ENCODE data around the gene ZNF385C. TPM values are rescaled to one million over a fixed set of nuclear protein-coding genes. Genes with fewer than 3 reads are reported as not detected.

The ZNF385C gene
- total RNA-seq, 4 donors from 2014 or later: 0.53 to 1.3 TPM; not detected in 2

DNA sequence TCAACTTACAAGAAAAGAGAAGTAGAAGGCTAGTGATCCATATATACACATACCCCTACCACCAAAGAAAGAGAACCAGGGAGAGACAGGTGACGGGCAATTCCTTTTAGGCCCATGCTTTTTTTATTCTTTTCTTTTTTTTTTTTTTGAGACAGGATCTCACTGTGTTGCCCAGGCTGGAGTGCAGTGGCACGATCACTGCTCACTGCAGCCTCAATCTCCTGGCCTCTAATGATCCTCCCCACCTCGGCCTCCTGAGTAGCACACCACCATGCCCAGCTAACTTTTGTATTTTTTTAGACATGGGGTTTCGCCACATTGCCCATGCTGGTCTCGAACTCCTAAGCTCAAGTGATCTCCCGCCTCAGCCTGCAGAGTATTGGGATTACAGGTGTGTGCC, 29.1 kb upstream of the ZNF385C start:
- Histone ChIP-seq H3K27ac (no peak overlapping the region), H3K36me3 (peaks cover 0 to 65% (median 2%) of the 10 kb centered on the region in 3 donors), H3K4me1 (peaks cover 0 to 29% (median 5%) of the 10 kb centered on the region in 4 donors), H3K4me3 (no peak overlapping the region), H3K27me3 (no peaks in the 10 kb centered on the region), H3K9me3 (no peaks in the 10 kb centered on the region)
- TF ChIP-seq, protein P1, sequence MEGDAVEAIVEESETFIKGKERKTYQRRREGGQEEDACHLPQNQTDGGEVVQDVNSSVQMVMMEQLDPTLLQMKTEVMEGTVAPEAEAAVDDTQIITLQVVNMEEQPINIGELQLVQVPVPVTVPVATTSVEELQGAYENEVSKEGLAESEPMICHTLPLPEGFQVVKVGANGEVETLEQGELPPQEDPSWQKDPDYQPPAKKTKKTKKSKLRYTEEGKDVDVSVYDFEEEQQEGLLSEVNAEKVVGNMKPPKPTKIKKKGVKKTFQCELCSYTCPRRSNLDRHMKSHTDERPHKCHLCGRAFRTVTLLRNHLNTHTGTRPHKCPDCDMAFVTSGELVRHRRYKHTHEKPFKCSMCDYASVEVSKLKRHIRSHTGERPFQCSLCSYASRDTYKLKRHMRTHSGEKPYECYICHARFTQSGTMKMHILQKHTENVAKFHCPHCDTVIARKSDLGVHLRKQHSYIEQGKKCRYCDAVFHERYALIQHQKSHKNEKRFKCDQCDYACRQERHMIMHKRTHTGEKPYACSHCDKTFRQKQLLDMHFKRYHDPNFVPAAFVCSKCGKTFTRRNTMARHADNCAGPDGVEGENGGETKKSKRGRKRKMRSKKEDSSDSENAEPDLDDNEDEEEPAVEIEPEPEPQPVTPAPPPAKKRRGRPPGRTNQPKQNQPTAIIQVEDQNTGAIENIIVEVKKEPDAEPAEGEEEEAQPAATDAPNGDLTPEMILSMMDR (IDR thresholded peaks at IDR 0.05): no peak
- no peak for TF ChIP-seq POLR2A (IDR thresholded peaks at IDR 0.05)
- no peak for DNase-seq

DNA sequence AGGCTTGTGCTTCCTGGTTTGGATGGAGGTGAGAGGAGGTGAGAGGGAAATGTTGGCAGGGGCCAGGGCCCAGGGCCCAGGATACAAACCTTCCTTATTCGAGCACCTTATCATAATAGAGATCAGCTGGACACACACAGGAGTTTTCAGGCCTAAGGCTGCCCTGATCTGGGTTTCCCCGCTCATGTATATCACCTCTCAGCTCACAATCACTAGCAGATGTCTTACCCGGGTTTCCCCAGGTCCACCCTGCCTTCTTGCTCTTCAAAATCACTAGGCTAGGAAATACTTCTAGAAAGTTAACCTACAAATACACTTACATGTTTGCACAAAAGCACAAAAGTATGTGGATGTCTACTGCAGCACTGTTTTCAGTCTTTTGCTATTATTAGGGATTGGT, 28.6 kb upstream of the ZNF385C start:
- Histone ChIP-seq H3K4me1 (peaks cover 0 to 30% (median 2%) of the 10 kb centered on the region in 4 donors), H3K36me3 (peaks cover 0 to 62% (median 2%) of the 10 kb centered on the region in 3 donors), H3K27ac (no peak overlapping the region), H3K9me3 (no peaks in the 10 kb centered on the region), H3K4me3 (no peak overlapping the region), H3K27me3 (no peaks in the 10 kb centered on the region)
- DNase-seq: no peak
- TF ChIP-seq, protein P1 (IDR thresholded peaks at IDR 0.05): no peak
- TF ChIP-seq POLR2A (IDR thresholded peaks at IDR 0.05): no peak

DNA sequence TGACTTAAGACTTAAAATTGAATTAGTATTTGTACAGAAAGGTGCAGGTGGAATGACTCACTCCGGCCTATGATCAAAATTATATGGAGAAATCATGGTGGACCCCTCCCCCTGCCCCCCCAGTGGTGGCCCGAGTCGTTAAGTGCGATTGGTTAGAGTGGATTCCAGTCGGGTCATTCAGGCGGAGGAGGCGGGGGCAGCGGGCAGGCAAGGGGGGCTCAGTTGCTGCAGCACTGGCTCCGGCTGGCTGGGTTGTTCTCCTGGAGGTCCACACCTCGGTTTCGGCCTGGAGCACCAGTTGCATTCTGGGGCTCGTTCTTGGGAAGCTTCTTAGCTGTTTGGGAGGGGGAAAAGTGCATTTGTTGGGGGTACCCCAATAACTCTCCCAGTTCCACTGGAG, 27.3 kb upstream of the ZNF385C start:
- H3K27me3 ChIP-seq: no peaks in the 10 kb centered on the region
- H3K4me1 ChIP-seq: peaks cover 0 to 30% (median 1%) of the 10 kb centered on the region in 4 donors
- no peak for DNase-seq
- TF ChIP-seq, protein P1 (IDR thresholded peaks at IDR 0.05): no peak
- no peak for TF ChIP-seq POLR2A (IDR thresholded peaks at IDR 0.05)
- H3K27ac ChIP-seq: no peak overlapping the region
- H3K4me3 ChIP-seq: no peak overlapping the region
- no peaks in the 10 kb centered on the region for H3K9me3 ChIP-seq
- H3K36me3 ChIP-seq: peaks cover 0 to 56% (median 2%) of the 10 kb centered on the region in 3 donors

DNA sequence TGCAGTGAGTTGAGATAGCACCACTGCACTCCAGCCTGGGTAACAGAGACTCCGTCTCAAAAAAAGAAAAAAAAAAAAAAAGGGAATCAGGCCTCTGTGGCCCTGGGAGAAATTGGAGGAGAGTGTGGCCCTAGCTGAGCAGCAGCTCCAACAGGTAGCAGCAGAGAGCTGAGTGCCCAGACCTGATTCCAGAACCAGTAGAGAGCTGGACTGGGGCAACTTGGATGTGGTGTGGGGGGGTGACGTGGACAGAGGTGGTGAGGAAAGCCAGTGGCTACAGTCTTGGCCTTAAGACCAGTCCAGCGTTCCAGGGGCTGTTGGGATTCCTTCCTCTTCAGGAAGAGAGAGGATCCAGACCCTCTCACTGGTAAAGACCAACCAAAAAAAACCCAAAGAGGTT, 26.0 kb upstream of the ZNF385C start:
- H3K4me3 ChIP-seq: no peak overlapping the region
- no peak for DNase-seq
- TF ChIP-seq POLR2A (IDR thresholded peaks at IDR 0.05): no peak
- TF ChIP-seq, protein P1 (IDR thresholded peaks at IDR 0.05): no peak
- H3K27me3 ChIP-seq: no peaks in the 10 kb centered on the region
- no peak overlapping the region for H3K27ac ChIP-seq
- H3K36me3 ChIP-seq: peaks cover 0 to 43% (median 2%) of the 10 kb centered on the region in 3 donors
- H3K9me3 ChIP-seq: no peaks in the 10 kb centered on the region
- H3K4me1 ChIP-seq: peaks cover 0 to 35% (median 2%) of the 10 kb centered on the region in 4 donors

DNA sequence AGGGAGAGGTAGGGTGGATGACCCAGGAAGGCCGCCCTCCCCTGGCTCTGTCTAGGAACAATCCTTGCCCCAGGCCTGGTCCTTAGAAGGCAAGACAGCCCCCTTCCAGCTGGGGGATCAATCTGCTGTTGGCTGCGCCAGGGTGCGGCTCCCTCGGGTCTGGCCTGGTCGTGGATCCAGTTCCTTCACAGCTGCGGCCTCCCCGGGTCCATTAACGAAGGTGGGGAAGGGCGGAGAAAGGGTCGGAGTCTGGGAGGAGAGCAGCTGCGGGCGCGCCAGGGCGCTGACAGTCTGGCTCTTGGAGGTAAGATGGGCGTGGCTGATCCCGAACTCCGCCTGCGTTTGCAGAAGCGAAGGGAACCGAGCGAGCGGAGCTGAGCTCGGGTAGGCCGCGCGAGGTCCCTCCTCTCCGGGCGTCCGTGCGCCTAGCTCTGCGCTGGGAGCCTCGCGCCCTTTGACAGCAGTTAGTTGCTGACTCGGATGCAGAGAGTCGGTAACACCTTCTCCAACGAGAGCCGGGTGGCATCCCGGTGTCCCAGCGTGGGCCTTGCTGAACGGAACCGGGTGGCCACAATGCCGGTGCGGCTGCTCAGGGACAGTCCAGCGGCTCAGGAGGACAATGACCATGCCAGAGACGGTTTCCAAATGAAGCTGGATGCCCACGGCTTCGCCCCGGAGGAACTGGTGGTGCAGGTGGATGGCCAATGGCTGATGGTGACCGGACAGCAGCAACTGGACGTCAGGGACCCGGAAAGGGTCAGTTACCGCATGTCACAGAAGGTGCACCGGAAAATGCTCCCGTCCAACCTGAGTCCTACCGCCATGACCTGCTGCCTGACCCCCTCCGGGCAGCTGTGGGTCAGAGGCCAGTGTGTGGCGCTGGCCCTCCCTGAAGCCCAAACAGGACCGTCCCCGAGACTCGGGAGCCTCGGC, 24.4 kb upstream of the ZNF385C start, which contains the start of gene HSPB9:
HSPB9 (plus strand) TSS at position 434 of the 933 bp plus-strand sequence; CDS start at position 481, 47 bp downstream.
- H3K9me3 ChIP-seq: no peaks in the 10 kb centered on the region
- peaks cover 0 to 37% (median 2%) of the 10 kb centered on the region in 4 donors for H3K4me1 ChIP-seq
- H3K27me3 ChIP-seq: no peaks in the 10 kb centered on the region
- peak within 1 kb of the TSS in 2 of 4 donors; percentile 31 to 34 for H3K4me3 ChIP-seq
- H3K27ac ChIP-seq: peak within 1 kb of the TSS in 2 of 4 donors; percentile 80 to 86
- H3K36me3 ChIP-seq: peaks cover 0 to 27% (median 0%) of the 10 kb centered on the region in 3 donors
- peak in 2 of 3 donors; percentile 88 to 90 for DNase-seq
- TF ChIP-seq POLR2A (IDR thresholded peaks at IDR 0.05): no peak
- TF ChIP-seq, protein P1 (IDR thresholded peaks at IDR 0.05): no peak
